Neural crest cell (in vitro differentiated cells): Measurements from ENCODE around the gene LIPT2. TPM values are rescaled to one million over a fixed set of nuclear protein-coding genes. Genes with fewer than 3 reads are reported as not detected.

Source experiments
- DNase-seq: peaks from one replicate; pipeline ENCODE4 v3.0.0; 2021; ENCODE audit warnings: low read depth, mixed read lengths, low spot score
- H3K27ac Mint-ChIP-seq: one replicate; pipeline ENCODE4 v1.8.0; 2021; ENCODE audit warnings: mild to moderate bottlenecking, mixed read lengths; ENCODE audit not compliant: unreplicated experiment
- H3K27me3 Mint-ChIP-seq: 2 replicates; pipeline ENCODE4 v1.8.0; 2021; ENCODE audit warnings: low read depth, mild to moderate bottlenecking, mixed read lengths
- H3K36me3 Mint-ChIP-seq: 2 replicates; pipeline ENCODE4 v1.8.0; 2021; ENCODE audit warnings: low read depth, mild to moderate bottlenecking, mixed read lengths
- H3K4me1 Mint-ChIP-seq: 2 replicates; pipeline ENCODE4 v1.8.0; 2021; ENCODE audit warnings: mixed read lengths
- H3K4me3 Mint-ChIP-seq: one replicate; pipeline ENCODE4 v1.8.0; 2021; ENCODE audit warnings: mild to moderate bottlenecking, mixed read lengths
- H3K9me3 Mint-ChIP-seq: 2 replicates; pipeline ENCODE4 v1.8.0; 2021; ENCODE audit warnings: mixed read lengths
- CTCF ChIP-seq: fragments of 200-600 bp; sonication (generic); conservative IDR thresholded peaks from 2 replicates; pipeline ENCODE4 v1.5.0; 2021; ENCODE audit warnings: antibody characterized with exemption, mild to moderate bottlenecking
- total RNA-seq: library from RNA; stranded (reverse); gene quantifications from 2 replicates; pipeline ENCODE4 v1.2.1, GENCODE V29; 2021

Gene LIPT2
- total RNA-seq, 1 donor from 2014 or later: 8.6 TPM

GRCh38 chr11:74493791-74494630 is 487 bp upstream of the LIPT2 start:
- H3K27me3 Mint-ChIP-seq: no peaks in the 10 kb centered on the region
- peaks cover 13% of the 10 kb centered on the region for H3K9me3 Mint-ChIP-seq
- H3K4me3 Mint-ChIP-seq: peak overlapping the region; percentile 70
- DNase-seq: no peak
- peaks cover 26% of the 10 kb centered on the region for H3K36me3 Mint-ChIP-seq
- TF ChIP-seq CTCF: no peak
- peak overlapping the region; percentile 2 for H3K27ac Mint-ChIP-seq
- H3K4me1 Mint-ChIP-seq: peaks cover 21% of the 10 kb centered on the region

- Mint-ChIP-seq H3K27ac (peak overlapping the region; percentile 93), H3K27me3 (no peaks in the 10 kb centered on the region), H3K4me3 (peak overlapping the region; percentile 88), H3K36me3 (peaks cover 21% of the 10 kb centered on the region), H3K9me3 (peaks cover 6% of the 10 kb centered on the region), H3K4me1 (peaks cover 21% of the 10 kb centered on the region)
- no peak for TF ChIP-seq CTCF
- DNase-seq: no peak
These were observed 1.4 kb downstream of the LIPT2 start for GRCh38 chr11:74492084-74492483.

- no peaks in the 10 kb centered on the region for H3K27me3 Mint-ChIP-seq
- H3K4me3 Mint-ChIP-seq: peak overlapping the region; percentile 88
- H3K27ac Mint-ChIP-seq: no peak overlapping the region
- DNase-seq: no peak
- peaks cover 5% of the 10 kb centered on the region for H3K9me3 Mint-ChIP-seq
- no peak for TF ChIP-seq CTCF
- peaks cover 14% of the 10 kb centered on the region for H3K36me3 Mint-ChIP-seq
- peaks cover 21% of the 10 kb centered on the region for H3K4me1 Mint-ChIP-seq
These were observed 2.6 kb downstream of the LIPT2 start for GRCh38 chr11:74490941-74491340.

GRCh38 chr11:74487875-74488274 is 5.6 kb downstream of the LIPT2 start:
- no peak for DNase-seq
- H3K27ac Mint-ChIP-seq: no peak overlapping the region
- no peaks in the 10 kb centered on the region for H3K27me3 Mint-ChIP-seq
- peaks cover 13% of the 10 kb centered on the region for H3K4me1 Mint-ChIP-seq
- H3K4me3 Mint-ChIP-seq: no peak overlapping the region
- peak; percentile 42 for TF ChIP-seq CTCF
- H3K36me3 Mint-ChIP-seq: peaks cover 7% of the 10 kb centered on the region
- no peaks in the 10 kb centered on the region for H3K9me3 Mint-ChIP-seq

- DNase-seq: no peak
- no peak for TF ChIP-seq CTCF
- Mint-ChIP-seq H3K36me3 (no peaks in the 10 kb centered on the region), H3K27ac (no peak overlapping the region), H3K4me1 (no peaks in the 10 kb centered on the region), H3K27me3 (no peaks in the 10 kb centered on the region), H3K4me3 (no peak overlapping the region), H3K9me3 (no peaks in the 10 kb centered on the region)
These were observed 7.7 kb downstream of the LIPT2 start for GRCh38 chr11:74485868-74486267.
